Heart right ventricle (tissue), 16 donors: ENCODE results near the gene DBNDD2. TPM values are rescaled to one million over a fixed set of nuclear protein-coding genes. Genes with fewer than 3 reads are reported as not detected.

Experiments used
- ATAC-seq, 8 donors: fragments of 200-7000 bp; cut with Tn5 transposase; one replicate each; pipeline ENCODE4 v1.9.1; 2020; ENCODE audit warnings: mild to moderate bottlenecking in 8 of 8, moderate library complexity in 8 of 8, moderate number of reproducible peaks in 1 of 8
- DNase-seq, 2 donors: peaks; one replicate each; pipeline ENCODE4 v3.0.0-alpha.2; 2020
- H3K27ac ChIP-seq, 10 donors: fragments of 200-600 bp; sonication (generic) in 2 of 10; one replicate each; pipeline versions ENCODE4 v1.5.0 to v1.8.0; 2020 to 2022; ENCODE audit warnings: mild to moderate bottlenecking in 3 of 10
- H3K27me3 ChIP-seq, 7 donors: fragments of 200-600 bp; one replicate each; pipeline ENCODE4 v1.8.0; 2021 to 2022; ENCODE audit warnings: mild to moderate bottlenecking in 2 of 7
- H3K36me3 ChIP-seq, 9 donors: fragments of 200-600 bp; sonication (generic) in 1 of 9; one replicate each; pipeline versions ENCODE4 v1.5.0 to v1.8.0; 2020 to 2022; ENCODE audit warnings: mild to moderate bottlenecking in 2 of 9
- H3K4me1 ChIP-seq, 9 donors: fragments of 200-600 bp; sonication (generic) in 1 of 9; one replicate each; pipeline versions ENCODE4 v1.5.0 to v1.8.0; 2020 to 2022; ENCODE audit warnings: mild to moderate bottlenecking in 4 of 9
- H3K4me3 ChIP-seq, 10 donors: fragments of 200-600 bp; sonication (generic) in 2 of 10; one replicate each; pipeline versions ENCODE4 v1.5.0 to v1.8.0; 2020 to 2022; ENCODE audit warnings: mild to moderate bottlenecking in 7 of 10, moderate library complexity in 2 of 10
- H3K9me3 ChIP-seq, 11 donors: fragments of 200-600 bp in 10 of 11; sonication (generic) in 2 of 11; one replicate each; pipeline versions ENCODE4 v1.5.0 to v1.8.0; 2013 to 2022; ENCODE audit warnings: mild to moderate bottlenecking in 2 of 11, control low read depth in 1 of 11, moderate library complexity in 1 of 11
- WGBS, 2 donors: extraction: QIAGEN DNeasy Blood & Tissue Kit; methylation state at CpG; one replicate each; pipeline ENCODE4 v1.1.7; 2013; ENCODE audit warnings: inconsistent platforms in 1 of 2; 5-methylcytosine and 5-hydroxymethylcytosine counted together
- intact Hi-C, 10 donors: fragments of 100-400 bp; cut with DNase I; formaldehyde crosslinking; loops; one replicate each; pipeline versions ENCODE4 v1.11.1 to v1.14.2; 2022
- polyA plus RNA-seq, 2 donors: library from polyadenylated mRNA; stranded (reverse); fragments of 200-250 nt; gene quantifications; one replicate each; pipeline ENCODE4 v1.2.3, GENCODE V29; 2013
- total RNA-seq, 10 donors: library from RNA; stranded (reverse); fragmentation: NEBNext Ultra II Directional in 3 of 10; extraction: Animal tissue kit (Norgen Biotek cat#: 25700) in 3 of 10; gene quantifications; one replicate each; pipeline versions ENCODE4 v1.2.1 to v1.2.4, GENCODE V29; 2021 to 2023
- TF ChIP-seq, protein P1 (sequence below), 9 donors: fragments of 200-600 bp; sonication (generic) in 2 of 9; IDR thresholded peaks; one replicate each; pipeline versions ENCODE4 v1.5.0 to v1.8.0; 2021 to 2022; ENCODE audit warnings: antibody characterized with exemption in 9 of 9, mild to moderate bottlenecking in 5 of 9, moderate library complexity in 1 of 9
- donor health status: Arrhythmogenic right ventricular cardiomyopathy.
- donor health status: ischemic (EF 13 %, LVEDD 7.1; RV severe dilation, severe dysfunction).
- donor health status: healthy with polysubstance abuse.
- donor health status: DM: no; HTN: yes; CAD: no.
- donor health status: DM: no; HTN: no; CAD: no.
- donor health status: ischemic (EF 25% LVEDD 6.9; RV normal size, moderate dysfunction).
- donor health status: ischemic (EF 25% LVEDD 5.7; RV mildly dilated, moderate dysfunction).
- donor health status: healthy.
- donor health status: DM: yes; HTN: yes; CAD: no.
- donor health status: Ischemic cardiomyopathy.
- donor health status: ischemic (EF 35%, LVEDD 5.7; RV mildly dilated, moderate dysfunction).
- donor health status: nonischemic (EF 11% LVEDD 7.7; RV severe dilation, severe dysfunction).
- donor health status: DM: yes; HTN: yes; CAD: no.
- donor health status: PGD.
- donor health status: ischemic (EF 29% LVEDD 5.4; RV normal size, mild dysfunction).
- donor health status: nonischemic (EF 23%, LVEDD 6.1; RV moderate dilation, normal function).

Gene DBNDD2
- total and polyA plus RNA-seq, 12 donors, result 284 to 676 (median 343) TPM

DNA sequence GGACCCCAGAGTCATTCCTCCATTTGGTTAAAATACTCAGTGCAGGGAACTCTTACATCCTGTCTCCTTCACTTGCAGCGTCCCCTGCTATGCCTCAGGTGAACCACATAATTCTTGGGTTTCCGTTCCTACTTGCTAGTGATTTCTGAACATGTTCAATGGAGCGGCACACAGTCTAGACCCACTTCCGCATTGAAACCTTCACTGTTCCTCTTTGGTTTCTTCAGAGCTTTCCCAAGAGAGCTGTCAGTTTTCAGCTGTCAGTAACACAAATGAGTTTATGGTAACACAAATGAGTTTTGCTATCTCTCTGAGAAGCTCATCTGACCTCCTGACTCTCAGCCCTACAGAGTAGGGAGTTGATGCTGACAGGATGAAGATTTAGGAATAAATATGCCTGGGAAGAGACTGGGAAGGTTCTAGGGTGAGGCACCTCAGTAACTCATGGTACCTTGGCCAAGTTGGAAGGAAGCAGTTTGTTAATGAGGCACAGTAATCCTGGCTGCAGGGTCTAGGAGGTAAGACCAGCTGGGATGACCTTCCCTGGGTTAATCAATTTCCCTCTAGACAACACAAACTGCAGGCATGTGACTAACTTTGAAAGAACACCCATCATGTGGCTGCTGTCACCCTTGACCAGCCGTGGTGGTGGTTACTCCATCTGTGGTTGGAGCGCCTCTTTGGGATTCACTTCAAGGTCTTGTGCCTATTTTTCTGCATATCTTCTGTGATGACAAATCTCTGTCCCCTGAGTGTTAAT lies 39.7 kb upstream of the DBNDD2 start:
- Histone ChIP-seq H3K4me1 (peaks cover 2 to 56% (median 20%) of the 10 kb centered on the region in 9 donors), H3K9me3 (no peaks in the 10 kb centered on the region), H3K4me3 (no peak overlapping the region), H3K27me3 (no peaks in the 10 kb centered on the region), H3K36me3 (peaks cover 0 to 51% (median 18%) of the 10 kb centered on the region in 9 donors), H3K27ac (peak overlapping the region in 2 of 10 donors; percentile 14 to 65)
- DNase-seq (no peak), ATAC-seq (no peak)
- WGBS, 2 donors, result 71 to 72% methylated on average over 6 of the region's 6 CpGs
- intact Hi-C loops, result loop anchor here in 1 of 10 donors (5.0 kb wide), 1 partner anchor 41 kb away; no protein-coding TSS in a partner anchor
- TF ChIP-seq, protein P1, sequence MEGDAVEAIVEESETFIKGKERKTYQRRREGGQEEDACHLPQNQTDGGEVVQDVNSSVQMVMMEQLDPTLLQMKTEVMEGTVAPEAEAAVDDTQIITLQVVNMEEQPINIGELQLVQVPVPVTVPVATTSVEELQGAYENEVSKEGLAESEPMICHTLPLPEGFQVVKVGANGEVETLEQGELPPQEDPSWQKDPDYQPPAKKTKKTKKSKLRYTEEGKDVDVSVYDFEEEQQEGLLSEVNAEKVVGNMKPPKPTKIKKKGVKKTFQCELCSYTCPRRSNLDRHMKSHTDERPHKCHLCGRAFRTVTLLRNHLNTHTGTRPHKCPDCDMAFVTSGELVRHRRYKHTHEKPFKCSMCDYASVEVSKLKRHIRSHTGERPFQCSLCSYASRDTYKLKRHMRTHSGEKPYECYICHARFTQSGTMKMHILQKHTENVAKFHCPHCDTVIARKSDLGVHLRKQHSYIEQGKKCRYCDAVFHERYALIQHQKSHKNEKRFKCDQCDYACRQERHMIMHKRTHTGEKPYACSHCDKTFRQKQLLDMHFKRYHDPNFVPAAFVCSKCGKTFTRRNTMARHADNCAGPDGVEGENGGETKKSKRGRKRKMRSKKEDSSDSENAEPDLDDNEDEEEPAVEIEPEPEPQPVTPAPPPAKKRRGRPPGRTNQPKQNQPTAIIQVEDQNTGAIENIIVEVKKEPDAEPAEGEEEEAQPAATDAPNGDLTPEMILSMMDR (IDR thresholded peaks at IDR 0.05), result no peak

GRCh38 chr20:45370571-45371160 lies 37.4 kb upstream of the DBNDD2 start:
- ATAC-seq, result no peak
- Histone ChIP-seq H3K9me3 (no peaks in the 10 kb centered on the region), H3K36me3 (peaks cover 0 to 40% (median 15%) of the 10 kb centered on the region in 9 donors), H3K4me3 (no peak overlapping the region), H3K27ac (no peak overlapping the region), H3K4me1 (peaks cover 0 to 46% (median 11%) of the 10 kb centered on the region in 9 donors), H3K27me3 (no peaks in the 10 kb centered on the region)
- intact Hi-C loops, result loop anchor here in 8 of 10 donors (5.0 kb wide), 4 partner anchors 37 to 67 kb away; partner anchors contain the start of genes DBNDD2 (in 3 of the 8) and PIGT (in 1 of the 8)
- 73 to 88% methylated on average over 3 of the region's 3 CpGs for WGBS, 2 donors
- TF ChIP-seq, protein P1 (IDR thresholded peaks at IDR 0.05), result no peak
- DNase-seq, result no peak

- ATAC-seq (no peak), DNase-seq (no peak)
- TF ChIP-seq, protein P1 (IDR thresholded peaks at IDR 0.05), result no peak
- intact Hi-C loops, result loop anchor here in 8 of 10 donors (2.0 to 5.0 kb wide), 6 partner anchors 35 to 65 kb away; partner anchors contain the start of genes DBNDD2 (in 3 of the 8) and PIGT (in 1 of the 8)
- Histone ChIP-seq H3K27ac (no peak overlapping the region), H3K9me3 (no peaks in the 10 kb centered on the region), H3K27me3 (no peaks in the 10 kb centered on the region), H3K4me3 (peak overlapping the region in 2 of 10 donors; percentile 65 to 66), H3K4me1 (peaks cover 0 to 40% (median 11%) of the 10 kb centered on the region in 9 donors), H3K36me3 (peaks cover 0 to 24% (median 9%) of the 10 kb centered on the region in 9 donors)
- WGBS, 2 donors, result 83 to 90% methylated on average over 10 of the region's 10 CpGs
These were observed 35.8 kb upstream of the DBNDD2 start for GRCh38 chr20:45372241-45372640.

GRCh38 chr20:45372646-45373352 lies 35.3 kb upstream of the DBNDD2 start:
- TF ChIP-seq, protein P1 (IDR thresholded peaks at IDR 0.05), result no peak
- no peaks in the 10 kb centered on the region for H3K27me3 ChIP-seq
- peak overlapping the region in 9 of 10 donors; percentile 39 to 85 (median 70) for H3K27ac ChIP-seq
- DNase-seq (peak in 1 of 2 donors; percentile 52), ATAC-seq (peak; percentile 50 to 84 (median 78))
- H3K4me1 ChIP-seq, result peaks cover 0 to 34% (median 11%) of the 10 kb centered on the region in 9 donors
- intact Hi-C loops, result loop anchor here in 8 of 10 donors (2.0 to 5.0 kb wide), 6 partner anchors 35 to 65 kb away; partner anchors contain the start of genes DBNDD2 (in 3 of the 8) and PIGT (in 1 of the 8)
- peaks cover 0 to 19% (median 3%) of the 10 kb centered on the region in 9 donors for H3K36me3 ChIP-seq
- no peaks in the 10 kb centered on the region for H3K9me3 ChIP-seq
- peak overlapping the region; percentile 22 to 66 (median 62) for H3K4me3 ChIP-seq
- WGBS, 2 donors, result 29 to 39% methylated on average over 30 of the region's 30 CpGs
